Mesenchymal stem cell (in vitro differentiated cells and primary cell): ENCODE results near the gene PLXND1.

Experiments
- DNase-seq: peaks from one replicate; pipeline ENCODE4 v3.0.0-alpha.2; 2013
- H2AFZ ChIP-seq: one replicate; pipeline ENCODE4 v1.6.1; 2013; ENCODE audit warnings: low read depth, mild to moderate bottlenecking, control low read depth, inconsistent platforms, low read length, moderate library complexity
- H2AK5ac ChIP-seq: 2 replicates; pipeline ENCODE4 v1.6.1; 2013; ENCODE audit warnings: low read length, moderate library complexity, mild to moderate bottlenecking, inconsistent platforms; ENCODE audit not compliant: severe bottlenecking
- H2BK120ac ChIP-seq: one replicate; pipeline ENCODE4 v1.6.1; 2013; ENCODE audit warnings: low read depth, mild to moderate bottlenecking, inconsistent platforms, low read length, moderate library complexity
- H2BK12ac ChIP-seq, 2 experiments: one replicate each; pipeline ENCODE4 v1.6.1; 2013; ENCODE audit warnings: inconsistent platforms in 2 of 2, low read length in 2 of 2, mild to moderate bottlenecking in 2 of 2, moderate library complexity in 2 of 2, control low read depth in 1 of 2
- H2BK15ac ChIP-seq: one replicate; pipeline ENCODE4 v1.6.1; 2013; ENCODE audit warnings: mild to moderate bottlenecking, low read depth, inconsistent platforms; ENCODE audit not compliant: poor library complexity, severe bottlenecking
- H2BK5ac ChIP-seq: 2 replicates; pipeline ENCODE4 v1.6.1; 2013; ENCODE audit warnings: low read depth, mild to moderate bottlenecking, low read length, control low read depth, inconsistent platforms; ENCODE audit not compliant: poor library complexity, severe bottlenecking
- H3K14ac ChIP-seq, 2 experiments: one replicate each; pipeline ENCODE4 v1.6.1; 2013; ENCODE audit warnings: inconsistent platforms in 2 of 2, low read length in 2 of 2, control low read depth in 1 of 2, mild to moderate bottlenecking in 1 of 2, moderate library complexity in 1 of 2
- H3K18ac ChIP-seq, 2 experiments: one replicate each; pipeline ENCODE4 v1.6.1; 2013; ENCODE audit warnings: inconsistent platforms in 2 of 2, low read length in 2 of 2, control low read depth in 1 of 2, low read depth in 1 of 2, mild to moderate bottlenecking in 1 of 2
- H3K23ac ChIP-seq, 2 experiments: one replicate each; pipeline ENCODE4 v1.6.1; 2013; ENCODE audit warnings: inconsistent platforms in 2 of 2, low read length in 2 of 2, mild to moderate bottlenecking in 2 of 2, moderate library complexity in 2 of 2, control low read depth in 1 of 2
- H3K27ac ChIP-seq: 2 replicates; pipeline ENCODE4 v1.5.1; 2013; ENCODE audit warnings: mild to moderate bottlenecking, moderate library complexity, low read length, control low read depth, inconsistent platforms; ENCODE audit not compliant: poor library complexity, severe bottlenecking
- H3K27me3 ChIP-seq, 2 experiments: 2 replicates each; pipeline versions ENCODE4 v1.6.1 to v1.7.0; 2013; ENCODE audit warnings: low read length in 2 of 2, mild to moderate bottlenecking in 2 of 2, moderate library complexity in 2 of 2, control low read depth in 1 of 2, inconsistent platforms in 1 of 2; ENCODE audit not compliant: control insufficient read depth in 1 of 2, insufficient read depth in 1 of 2
- H3K36me3 ChIP-seq, 2 experiments: 2 replicates each; pipeline versions ENCODE4 v1.6.1 to v1.7.0; 2013; ENCODE audit warnings: low read length in 2 of 2, control low read depth in 1 of 2, inconsistent platforms in 1 of 2, low read depth in 1 of 2, mild to moderate bottlenecking in 1 of 2; ENCODE audit not compliant: insufficient read depth in 2 of 2, control insufficient read depth in 1 of 2
- H3K4ac ChIP-seq, 2 experiments: one replicate each; pipeline ENCODE4 v1.6.1; 2013; ENCODE audit warnings: inconsistent platforms in 2 of 2, low read length in 2 of 2, mild to moderate bottlenecking in 2 of 2, moderate library complexity in 2 of 2, control low read depth in 1 of 2, low read depth in 1 of 2
- H3K4me1 ChIP-seq: 2 replicates; pipeline ENCODE4 v1.6.1; 2013; ENCODE audit warnings: low read depth, low read length, control low read depth; ENCODE audit not compliant: control insufficient read depth, insufficient read depth
- H3K4me2 ChIP-seq: 2 replicates; pipeline ENCODE4 v1.6.1; 2013; ENCODE audit warnings: low read length, mild to moderate bottlenecking, inconsistent platforms; ENCODE audit not compliant: poor library complexity, severe bottlenecking
- H3K4me3 ChIP-seq, 2 experiments: 2 replicates each; pipeline versions ENCODE4 v1.5.1 to v1.7.0; 2013; ENCODE audit warnings: low read length in 2 of 2, mild to moderate bottlenecking in 2 of 2, control low read depth in 1 of 2, low read depth in 1 of 2; ENCODE audit not compliant: insufficient read depth in 1 of 2
- H3K79me1 ChIP-seq: replicated peaks from 2 replicates; pipeline ENCODE4 v1.6.1; 2013; ENCODE audit warnings: mild to moderate bottlenecking, control low read depth, low read length, inconsistent platforms; ENCODE audit not compliant: poor library complexity, severe bottlenecking
- H3K9ac ChIP-seq: 2 replicates; pipeline ENCODE4 v1.7.0; 2013; ENCODE audit warnings: mild to moderate bottlenecking, low read length, moderate library complexity
- H3K9me3 ChIP-seq: 2 replicates; pipeline ENCODE4 v1.7.0; 2013; ENCODE audit warnings: mild to moderate bottlenecking, low read length; ENCODE audit not compliant: control insufficient read depth
- H4K8ac ChIP-seq: one replicate; pipeline ENCODE4 v1.6.1; 2013; ENCODE audit warnings: inconsistent platforms, mild to moderate bottlenecking, low read length, moderate library complexity
- H4K91ac ChIP-seq: one replicate; pipeline ENCODE4 v1.6.1; 2013; ENCODE audit warnings: mild to moderate bottlenecking, low read length, inconsistent platforms
- WGBS: methylation state at CpG from one replicate; pipeline ENCODE4 v1.1.7; 2013; ENCODE audit warnings: mixed read lengths; 5-methylcytosine and 5-hydroxymethylcytosine counted together

PLXND1 gene

GRCh38 chr3:129617381-129618185, 11.1 kb upstream of the PLXND1 start:
- Histone ChIP-seq H3K27me3 (no peaks in the 10 kb centered on the region), H3K4me1 (peaks cover 52% of the 10 kb centered on the region), H3K4ac (no peak overlapping the region), H2BK120ac (no peak overlapping the region), H2AFZ (peak overlapping the region; percentile 19), H4K8ac (no peak overlapping the region), H3K23ac (no peak overlapping the region), H3K9me3 (no peaks in the 10 kb centered on the region), H3K18ac (peak overlapping the region in 1 of 2 experiments; percentile 5), H2AK5ac (peak overlapping the region; percentile 47), H3K14ac (no peak overlapping the region), H3K79me1 (no peaks in the 10 kb centered on the region), H3K9ac (no peak overlapping the region), H3K4me3 (no peak overlapping the region), H2BK5ac (no peak overlapping the region), H2BK12ac (peak overlapping the region; percentile 28 to 72), H3K36me3 (no peaks in the 10 kb centered on the region), H4K91ac (peak overlapping the region; percentile 72), H3K4me2 (no peak overlapping the region), H3K27ac (no peak overlapping the region), H2BK15ac (peak overlapping the region; percentile 45)
- WGBS, result 92% methylated on average over 12 of the region's 12 CpGs
- DNase-seq, result no peak

DNA sequence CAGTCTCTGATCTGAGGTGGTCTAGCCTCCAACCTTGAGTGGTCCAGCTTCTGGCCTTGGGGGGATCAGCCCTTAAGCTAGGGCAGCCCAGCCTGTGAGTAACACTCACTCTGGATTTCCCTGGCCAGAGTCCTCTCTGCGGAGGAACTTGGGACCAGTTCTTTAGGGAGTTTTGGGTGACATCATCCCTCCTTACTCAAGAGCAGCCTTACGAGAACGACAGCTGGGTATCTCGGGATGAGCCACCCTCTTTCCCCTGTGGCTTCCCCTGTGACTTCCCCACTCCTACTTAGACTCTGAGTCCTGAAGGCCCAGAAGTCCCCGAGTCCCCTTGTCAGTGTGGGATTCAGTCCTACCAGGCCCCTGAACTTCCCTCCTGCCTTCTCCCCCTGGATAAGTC, 10.2 kb upstream of the PLXND1 start:
- Histone ChIP-seq H2AK5ac (peak overlapping the region; percentile 47), H3K9ac (peak overlapping the region; percentile 12), H3K79me1 (no peaks in the 10 kb centered on the region), H3K18ac (peak overlapping the region in 1 of 2 experiments; percentile 30), H2AFZ (no peak overlapping the region), H4K91ac (no peak overlapping the region), H3K9me3 (no peaks in the 10 kb centered on the region), H4K8ac (no peak overlapping the region), H3K27ac (no peak overlapping the region), H3K4me1 (peaks cover 54% of the 10 kb centered on the region), H3K4me3 (no peak overlapping the region), H2BK5ac (no peak overlapping the region), H3K14ac (peak overlapping the region in 1 of 2 experiments; percentile 4), H2BK12ac (peak overlapping the region; percentile 49 to 50), H3K27me3 (no peaks in the 10 kb centered on the region), H3K4me2 (no peak overlapping the region), H3K36me3 (no peaks in the 10 kb centered on the region), H3K23ac (no peak overlapping the region), H2BK120ac (no peak overlapping the region), H2BK15ac (no peak overlapping the region), H3K4ac (peak overlapping the region in 1 of 2 experiments; percentile 40)
- DNase-seq, result peak; percentile 88
- 48% methylated on average over 5 of the region's 5 CpGs for WGBS

DNA sequence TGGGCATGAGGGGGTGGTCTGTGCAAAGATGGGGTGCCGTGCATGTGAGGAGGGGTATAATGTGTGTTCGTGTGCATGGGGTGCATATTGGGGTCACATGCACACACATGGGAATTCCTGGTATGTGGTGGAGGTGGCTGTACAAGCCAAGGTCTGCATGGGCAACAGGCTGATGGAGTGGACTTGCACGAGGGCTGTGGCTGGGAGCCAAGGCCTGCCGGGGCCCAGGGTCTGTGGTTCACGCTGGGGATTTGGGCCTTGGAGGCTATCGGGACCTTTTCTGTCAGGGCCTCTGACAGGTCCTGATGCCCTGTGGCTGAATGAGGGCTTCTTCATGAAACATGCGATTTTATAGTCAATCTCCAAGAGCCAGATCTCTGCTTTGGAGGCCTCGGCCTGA, 9.8 kb upstream of the PLXND1 start:
- no peak overlapping the region for H2BK5ac ChIP-seq
- H3K4ac ChIP-seq, result peak overlapping the region in 1 of 2 experiments; percentile 15
- H4K8ac ChIP-seq, result no peak overlapping the region
- peak overlapping the region; percentile 12 for H3K9ac ChIP-seq
- peak overlapping the region in 1 of 2 experiments; percentile 63 for H3K18ac ChIP-seq
- peak overlapping the region in 1 of 2 experiments; percentile 63 for H3K14ac ChIP-seq
- no peak overlapping the region for H2BK15ac ChIP-seq
- H3K36me3 ChIP-seq, result no peaks in the 10 kb centered on the region
- H3K27me3 ChIP-seq, result no peaks in the 10 kb centered on the region
- no peaks in the 10 kb centered on the region for H3K9me3 ChIP-seq
- H2AFZ ChIP-seq, result no peak overlapping the region
- DNase-seq, result no peak
- 78% methylated on average over 8 of the region's 8 CpGs for WGBS
- H2AK5ac ChIP-seq, result no peak overlapping the region
- no peak overlapping the region for H3K23ac ChIP-seq
- H4K91ac ChIP-seq, result no peak overlapping the region
- H3K79me1 ChIP-seq, result no peaks in the 10 kb centered on the region
- no peak overlapping the region for H2BK120ac ChIP-seq
- no peak overlapping the region for H3K4me2 ChIP-seq
- H2BK12ac ChIP-seq, result peak overlapping the region in 1 of 2 experiments; percentile 49
- H3K27ac ChIP-seq, result no peak overlapping the region
- no peak overlapping the region for H3K4me3 ChIP-seq
- peaks cover 53% of the 10 kb centered on the region for H3K4me1 ChIP-seq

GRCh38 chr3:129615751-129616281, 9.3 kb upstream of the PLXND1 start:
- no peaks in the 10 kb centered on the region for H3K79me1 ChIP-seq
- no peaks in the 10 kb centered on the region for H3K27me3 ChIP-seq
- peak overlapping the region in 1 of 2 experiments; percentile 9 for H3K23ac ChIP-seq
- DNase-seq, result no peak
- H2AFZ ChIP-seq, result no peak overlapping the region
- no peaks in the 10 kb centered on the region for H3K36me3 ChIP-seq
- H3K4me1 ChIP-seq, result peaks cover 52% of the 10 kb centered on the region
- peak overlapping the region; percentile 43 for H4K91ac ChIP-seq
- no peak overlapping the region for H3K4me2 ChIP-seq
- H4K8ac ChIP-seq, result no peak overlapping the region
- H3K27ac ChIP-seq, result no peak overlapping the region
- WGBS, result 89% methylated on average over 8 of the region's 8 CpGs
- H3K14ac ChIP-seq, result peak overlapping the region in 1 of 2 experiments; percentile 63
- no peaks in the 10 kb centered on the region for H3K9me3 ChIP-seq
- H2BK120ac ChIP-seq, result no peak overlapping the region
- H3K4ac ChIP-seq, result peak overlapping the region in 1 of 2 experiments; percentile 61
- no peak overlapping the region for H2BK15ac ChIP-seq
- H2BK5ac ChIP-seq, result no peak overlapping the region
- peak overlapping the region in 1 of 2 experiments; percentile 59 for H2BK12ac ChIP-seq
- no peak overlapping the region for H3K9ac ChIP-seq
- no peak overlapping the region for H3K4me3 ChIP-seq
- H2AK5ac ChIP-seq, result no peak overlapping the region
- H3K18ac ChIP-seq, result peak overlapping the region in 1 of 2 experiments; percentile 63
